ENCODE measurements around the gene SLC22A23. TPM values are rescaled to one million over a fixed set of nuclear protein-coding genes. Genes with fewer than 3 reads are reported as not detected.

SLC22A23 gene, protein sequence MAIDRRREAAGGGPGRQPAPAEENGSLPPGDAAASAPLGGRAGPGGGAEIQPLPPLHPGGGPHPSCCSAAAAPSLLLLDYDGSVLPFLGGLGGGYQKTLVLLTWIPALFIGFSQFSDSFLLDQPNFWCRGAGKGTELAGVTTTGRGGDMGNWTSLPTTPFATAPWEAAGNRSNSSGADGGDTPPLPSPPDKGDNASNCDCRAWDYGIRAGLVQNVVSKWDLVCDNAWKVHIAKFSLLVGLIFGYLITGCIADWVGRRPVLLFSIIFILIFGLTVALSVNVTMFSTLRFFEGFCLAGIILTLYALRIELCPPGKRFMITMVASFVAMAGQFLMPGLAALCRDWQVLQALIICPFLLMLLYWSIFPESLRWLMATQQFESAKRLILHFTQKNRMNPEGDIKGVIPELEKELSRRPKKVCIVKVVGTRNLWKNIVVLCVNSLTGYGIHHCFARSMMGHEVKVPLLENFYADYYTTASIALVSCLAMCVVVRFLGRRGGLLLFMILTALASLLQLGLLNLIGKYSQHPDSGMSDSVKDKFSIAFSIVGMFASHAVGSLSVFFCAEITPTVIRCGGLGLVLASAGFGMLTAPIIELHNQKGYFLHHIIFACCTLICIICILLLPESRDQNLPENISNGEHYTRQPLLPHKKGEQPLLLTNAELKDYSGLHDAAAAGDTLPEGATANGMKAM
- 4.4 and 9.0 TPM in 2 replicates for total RNA-seq

DNA sequence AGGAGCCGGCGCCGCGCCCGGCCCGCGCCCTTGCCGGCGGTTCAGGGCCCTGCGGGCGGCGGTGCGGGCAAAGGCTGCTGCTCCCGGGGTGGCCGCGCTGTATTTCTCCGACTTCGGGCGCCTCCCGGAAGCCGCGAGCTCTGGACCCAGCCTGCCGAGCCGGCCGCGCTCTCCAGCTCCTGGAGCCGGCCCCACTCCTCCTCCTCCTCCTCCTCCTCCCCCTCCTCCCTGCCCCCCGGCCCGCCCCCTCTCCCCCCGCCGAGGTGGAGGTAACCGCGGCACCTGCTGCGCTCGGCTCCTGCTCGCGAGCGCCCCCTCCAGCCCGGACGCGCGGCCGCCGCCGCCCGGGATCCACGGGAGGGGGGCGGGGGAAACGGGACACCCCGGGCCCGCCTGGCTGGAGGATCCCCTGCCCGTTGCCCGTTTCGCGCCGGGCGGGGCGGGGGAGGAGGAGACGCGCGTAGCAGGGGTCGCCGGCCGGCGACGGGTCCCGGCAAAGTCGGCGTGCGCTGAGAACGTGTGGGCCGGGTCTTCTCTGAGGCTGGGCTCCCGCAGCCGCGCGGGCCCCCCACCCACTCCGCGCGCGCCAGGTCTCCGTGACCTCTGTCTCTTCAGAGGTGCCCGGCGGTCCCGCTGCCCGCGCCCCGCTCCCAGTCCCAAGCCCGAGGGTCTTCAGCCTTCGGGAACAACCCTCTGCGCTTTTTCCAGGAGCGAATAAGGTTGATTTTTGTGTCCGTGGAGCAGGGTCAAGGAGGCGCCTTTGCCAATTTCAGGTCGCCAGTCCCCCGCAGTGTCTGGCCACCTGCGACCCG, at the start of gene SLC22A23:
SLC22A23 (minus strand) TSS at position 153 of the 812 bp plus-strand sequence. CDS start 491 bp downstream, outside the sequence.

DNA sequence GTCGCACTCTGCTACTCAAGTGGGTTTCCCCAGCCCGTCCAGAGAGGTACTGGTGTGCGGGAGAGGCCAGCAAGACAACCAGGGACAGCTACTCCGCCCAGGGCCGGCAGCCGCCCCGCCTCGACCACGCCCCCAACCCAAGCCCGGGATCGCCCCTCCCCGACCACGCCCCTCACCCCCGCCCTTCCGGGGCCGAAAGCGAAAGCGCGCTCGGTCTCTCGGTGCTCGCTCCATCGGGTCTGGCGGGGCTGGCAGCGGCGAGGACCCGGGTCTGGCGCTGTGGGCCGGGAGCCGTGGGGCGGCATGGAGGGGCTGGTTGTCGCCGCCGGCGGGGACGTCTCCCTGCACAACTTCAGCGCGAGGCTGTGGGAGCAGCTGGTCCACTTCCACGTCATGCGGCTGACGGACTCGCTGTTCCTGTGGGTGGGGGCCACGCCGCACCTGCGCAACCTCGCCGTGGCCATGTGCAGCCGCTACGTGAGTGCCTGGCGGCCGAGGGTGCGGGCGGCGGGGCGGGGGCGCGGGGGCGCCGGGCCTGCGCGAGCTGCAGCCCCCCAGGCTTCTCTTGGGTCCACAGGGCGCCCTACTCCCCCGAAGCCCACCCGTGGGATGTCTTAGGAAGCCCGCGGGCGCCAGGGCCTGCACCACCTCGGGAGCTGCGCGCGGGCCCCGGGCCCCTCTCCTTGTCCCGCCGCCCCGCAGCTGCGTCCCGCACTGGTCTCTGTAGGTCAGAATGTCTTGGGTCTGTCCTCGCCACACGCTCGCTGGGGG, 197.9 kb downstream of the SLC22A23 start, which contains the start of gene PSMG4:
PSMG4 (plus strand) TSS at position 228 of the 771 bp plus-strand sequence; CDS start at position 304, 76 bp downstream.

DNA sequence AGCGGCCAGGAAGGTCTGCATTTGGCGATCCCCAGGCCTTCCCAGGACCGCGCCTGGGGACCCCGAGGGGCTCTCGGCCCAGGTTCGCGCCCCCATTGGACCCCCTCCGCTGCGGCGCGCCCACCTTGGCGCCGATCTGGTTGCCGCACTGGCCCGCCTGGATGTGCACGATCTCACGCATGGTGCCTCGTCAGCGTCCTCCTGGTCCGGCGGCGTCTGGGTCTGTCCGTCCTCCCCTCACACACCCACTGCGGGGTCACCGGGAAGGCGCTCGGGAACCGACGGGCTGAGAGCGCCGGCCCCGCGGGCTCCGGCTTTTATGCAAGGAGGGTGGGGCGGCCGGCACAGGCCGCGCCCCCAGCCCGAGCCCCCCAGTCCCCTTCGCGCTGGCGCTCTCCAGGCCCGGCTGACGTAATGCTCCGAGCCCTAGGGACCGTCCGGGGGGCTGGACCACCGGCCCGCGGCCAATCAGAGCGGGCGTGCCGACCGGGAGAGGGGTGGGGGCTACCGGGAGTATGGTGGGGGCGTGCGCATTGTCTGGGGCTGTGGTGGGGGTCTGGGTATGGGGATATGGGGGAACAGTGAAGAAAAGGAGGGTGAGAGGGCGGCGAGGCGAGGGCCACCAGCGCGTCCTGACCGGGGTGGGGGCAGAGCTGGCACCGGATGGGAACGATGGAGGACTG, 229.3 kb downstream of the SLC22A23 start, which contains the start of gene TUBB2B:
TUBB2B (minus strand) TSS at position 291 of the 683 bp plus-strand sequence; CDS start at position 181, 110 bp downstream.

Other genes starting within 250 kb of the SLC22A23 start
- 0.63 and 2.9 TPM in 2 replicates for gene TUBB2B, start 229.4 kb downstream of the SLC22A23 start, total RNA-seq
- gene PSMG4, start 198.1 kb downstream of the SLC22A23 start, total RNA-seq = 63.9 and 65.9 TPM in 2 replicates

Measured in endothelial cell of coronary artery (primary cell).